OCI-LY7 (cell line): Measurements from ENCODE around the gene ZGRF1. TPM values are rescaled to one million over a fixed set of nuclear protein-coding genes. Genes with fewer than 3 reads are reported as not detected.

Source experiments
- BruUV-seq: library from RNA; stranded (reverse); fragments of 400-500 nt; replicated peaks from 2 replicates; lab custom pipeline; 2021; lab: Mats Ljungman, UMichigan
- CTCF ChIA-PET: fragments of 300-600 bp; sonication (Branson Sonifier 250); formaldehyde crosslinking; loops from one replicate; lab custom pipeline; 2022; ENCODE audit warnings: antibody characterized with exemption; ENCODE audit not compliant: unreplicated experiment; lab: Charles Lee
- POLR2A ChIA-PET: fragments of 300-600 bp; sonication (Branson Sonifier 250); formaldehyde crosslinking; loops from one replicate; lab custom pipeline; 2022; ENCODE audit warnings: antibody characterized with exemption; lab: Charles Lee
- DNase-seq: peaks from one replicate; pipeline ENCODE4 v3.0.0-alpha.2; 2015; ENCODE audit warnings: low spot score
- H2AFZ ChIP-seq: fragments of 200-600 bp; sonication (generic), shearing (Covaris generic); 2 replicates; pipeline ENCODE4 v1.6.1; 2014; ENCODE audit warnings: mild to moderate bottlenecking, antibody characterized with exemption, low read length, moderate library complexity
- H3K27ac ChIP-seq: fragments of 200-600 bp; sonication (generic); 2 replicates; pipeline ENCODE4 v1.5.1; 2014; ENCODE audit warnings: mixed run types, low read depth, mild to moderate bottlenecking, moderate library complexity, low read length, inconsistent platforms; ENCODE audit not compliant: poor library complexity, severe bottlenecking
- H3K36me3 ChIP-seq: fragments of 200-600 bp; sonication (generic); 2 replicates; pipeline ENCODE4 v1.6.1; 2014; ENCODE audit warnings: mild to moderate bottlenecking, antibody characterized with exemption, low read length, moderate library complexity, mixed read lengths; ENCODE audit not compliant: insufficient read depth
- H3K4me1 ChIP-seq: fragments of 200-600 bp; sonication (generic); 2 replicates; pipeline ENCODE4 v1.5.1; 2014; ENCODE audit warnings: mild to moderate bottlenecking, low read length; ENCODE audit not compliant: insufficient read depth, poor library complexity, severe bottlenecking
- H3K4me2 ChIP-seq: fragments of 200-600 bp; sonication (generic); 2 replicates; pipeline ENCODE4 v1.6.1; 2014; ENCODE audit warnings: mild to moderate bottlenecking, low read length
- H3K4me3 ChIP-seq: fragments of 200-600 bp; sonication (generic); 2 replicates; pipeline ENCODE4 v1.5.1; 2014; ENCODE audit warnings: mild to moderate bottlenecking, low read depth, low read length; ENCODE audit not compliant: poor library complexity, severe bottlenecking
- H3K79me2 ChIP-seq: fragments of 200-600 bp; sonication (generic); 2 replicates; pipeline ENCODE4 v1.6.1; 2016; ENCODE audit warnings: low read depth, mild to moderate bottlenecking, low read length, moderate library complexity, mixed read lengths; ENCODE audit not compliant: insufficient read depth
- H3K9me2 ChIP-seq: fragments of 200-600 bp; sonication (generic); 2 replicates; pipeline ENCODE4 v1.6.1; 2016; ENCODE audit warnings: mild to moderate bottlenecking, low read length, mixed read lengths; ENCODE audit not compliant: insufficient read depth
- H3K9me3 ChIP-seq: fragments of 200-600 bp; sonication (generic); 2 replicates; pipeline ENCODE4 v1.6.1; 2014; ENCODE audit warnings: mild to moderate bottlenecking, mixed run types, low read length, mixed read lengths
- H4K20me1 ChIP-seq: fragments of 200-600 bp; sonication (generic); 2 replicates; pipeline ENCODE4 v1.6.1; 2014; ENCODE audit warnings: mild to moderate bottlenecking, antibody characterized with exemption, low read length, moderate library complexity, mixed read lengths; ENCODE audit not compliant: insufficient read depth
- CTCF ChIP-seq: fragments of 200-600 bp; sonication (generic); conservative IDR thresholded peaks from 2 replicates; pipeline ENCODE4 v1.5.1; 2014; ENCODE audit warnings: mild to moderate bottlenecking, antibody characterized with exemption, low read length, moderate library complexity, mixed read lengths
- EZH2phosphoT487 ChIP-seq: fragments of 200-600 bp; sonication (generic); IDR thresholded peaks from 2 replicates; pipeline ENCODE4 v1.6.1; 2018; ENCODE audit warnings: low read depth, borderline replicate concordance, mild to moderate bottlenecking, mixed run types, antibody characterized with exemption, low read length, moderate library complexity, mixed read lengths
- intact Hi-C: fragments of 100-400 bp; cut with micrococcal nuclease; formaldehyde crosslinking; loops from one replicate; pipeline ENCODE4 v1.10.0; 2022; ENCODE audit not compliant: unreplicated experiment
- total RNA-seq, 2 experiments: library from RNA; depleted of rRNA in 1 of 2; stranded (reverse); fragments of >200 nt in 1 of 2; shearing (Covaris generic) in 1 of 2; gene quantifications; 2 replicates each; pipeline ENCODE4 v1.2.3, GENCODE V29; 2014 to 2022

The ZGRF1 gene
- total RNA-seq, 2 experiments from 2014 or later = 54.4 to 68.1 TPM

DNA sequence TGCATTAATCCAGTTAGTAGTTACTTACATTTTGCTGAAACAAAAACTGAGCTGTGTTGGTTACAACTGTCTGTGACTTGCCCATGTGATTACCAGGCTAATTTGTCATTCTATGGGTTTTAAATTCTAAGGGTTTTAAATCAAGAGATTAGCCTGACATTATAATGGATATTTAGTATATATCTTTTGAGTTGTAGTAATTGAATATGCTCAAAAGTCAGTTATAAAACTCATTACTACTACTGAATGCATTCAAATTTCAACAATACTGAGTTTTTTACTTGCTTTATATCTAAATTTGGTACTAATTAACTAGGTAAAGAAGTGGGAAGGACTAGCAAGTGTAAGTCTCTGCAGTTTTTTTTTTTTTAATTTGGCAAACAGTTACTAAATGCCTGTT, 14.9 kb upstream of the ZGRF1 start:
- no peaks in the 10 kb centered on the region for H3K9me3 ChIP-seq
- H2AFZ ChIP-seq = no peak overlapping the region
- H3K4me2 ChIP-seq = no peak overlapping the region
- POLR2A ChIA-PET = no interaction called here
- intact Hi-C loops = no loop called here
- no peaks in the 10 kb centered on the region for H4K20me1 ChIP-seq
- no peak for DNase-seq
- H3K36me3 ChIP-seq = peaks cover 98% of the 10 kb centered on the region
- H3K4me1 ChIP-seq = no peaks in the 10 kb centered on the region
- CTCF ChIA-PET = no interaction called here
- no peaks in the 10 kb centered on the region for H3K79me2 ChIP-seq
- TF ChIP-seq EZH2phosphoT487 (no peak), CTCF (no peak)
- no TSS peak for BruUV-seq
- H3K27ac ChIP-seq = no peak overlapping the region
- no peak overlapping the region for H3K4me3 ChIP-seq
- no peaks in the 10 kb centered on the region for H3K9me2 ChIP-seq

- ChIA-PET CTCF (no interaction called here), POLR2A (no interaction called here)
- Histone ChIP-seq H3K27ac (no peak overlapping the region), H2AFZ (no peak overlapping the region), H3K4me2 (no peak overlapping the region), H4K20me1 (no peaks in the 10 kb centered on the region), H3K79me2 (no peaks in the 10 kb centered on the region), H3K36me3 (peaks cover 97% of the 10 kb centered on the region), H3K4me1 (no peaks in the 10 kb centered on the region), H3K9me3 (no peaks in the 10 kb centered on the region), H3K4me3 (no peak overlapping the region), H3K9me2 (no peaks in the 10 kb centered on the region)
- no peak for DNase-seq
- TF ChIP-seq EZH2phosphoT487 (no peak), CTCF (no peak)
- no TSS peak for BruUV-seq
- intact Hi-C loops = no loop called here
These were observed 13.6 kb upstream of the ZGRF1 start for GRCh38 chr4:112650332-112650731.

DNA sequence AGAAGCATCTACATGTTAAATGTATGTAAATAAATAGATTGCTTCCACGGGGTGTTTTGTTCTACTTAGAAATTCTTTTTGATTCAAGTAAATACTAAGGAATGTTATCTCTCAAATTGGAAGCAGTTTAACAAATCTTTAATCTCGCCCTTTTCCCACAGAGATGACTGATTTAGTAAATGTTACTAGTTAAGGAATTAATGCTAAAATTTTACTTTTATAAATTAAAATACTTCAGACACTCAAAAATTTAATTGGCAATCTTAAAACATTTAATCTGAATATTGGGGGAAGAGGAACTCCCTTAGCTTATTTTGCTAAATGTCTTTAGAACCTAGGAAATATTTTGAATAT, 12.3 kb upstream of the ZGRF1 start:
- Histone ChIP-seq H3K36me3 (peaks cover 90% of the 10 kb centered on the region), H2AFZ (no peak overlapping the region), H3K9me3 (no peaks in the 10 kb centered on the region), H3K27ac (no peak overlapping the region), H4K20me1 (no peaks in the 10 kb centered on the region), H3K4me1 (peaks cover 3% of the 10 kb centered on the region), H3K9me2 (no peaks in the 10 kb centered on the region), H3K79me2 (no peaks in the 10 kb centered on the region), H3K4me2 (no peak overlapping the region), H3K4me3 (no peak overlapping the region)
- no peak for DNase-seq
- intact Hi-C loops = no loop called here
- ChIA-PET CTCF (no interaction called here), POLR2A (interaction anchor here (0.6 kb wide), 1 partner anchor 77 kb away, joined by 8 read pairs; no protein-coding TSS in a partner anchor)
- BruUV-seq = no TSS peak
- TF ChIP-seq CTCF = no peak
- no peak for TF ChIP-seq EZH2phosphoT487
